DMS 273 (cell line): ENCODE results near the gene MTCL1.
"Not testable (repeated sequence)": the region's sequence is repeated elsewhere in the genome, so short reads cannot be mapped to it uniquely, and the experiment has no call there.

Experiments
- DNase-seq: peaks from one replicate; lab custom pipeline; 2025; ENCODE audit not compliant: unreplicated experiment; lab: John Stamatoyannopoulos, UW

Gene MTCL1

GRCh38 chr18:8741532-8741931 lies 36.2 kb downstream of the MTCL1 start:
- DNase-seq, result no peak

DNA sequence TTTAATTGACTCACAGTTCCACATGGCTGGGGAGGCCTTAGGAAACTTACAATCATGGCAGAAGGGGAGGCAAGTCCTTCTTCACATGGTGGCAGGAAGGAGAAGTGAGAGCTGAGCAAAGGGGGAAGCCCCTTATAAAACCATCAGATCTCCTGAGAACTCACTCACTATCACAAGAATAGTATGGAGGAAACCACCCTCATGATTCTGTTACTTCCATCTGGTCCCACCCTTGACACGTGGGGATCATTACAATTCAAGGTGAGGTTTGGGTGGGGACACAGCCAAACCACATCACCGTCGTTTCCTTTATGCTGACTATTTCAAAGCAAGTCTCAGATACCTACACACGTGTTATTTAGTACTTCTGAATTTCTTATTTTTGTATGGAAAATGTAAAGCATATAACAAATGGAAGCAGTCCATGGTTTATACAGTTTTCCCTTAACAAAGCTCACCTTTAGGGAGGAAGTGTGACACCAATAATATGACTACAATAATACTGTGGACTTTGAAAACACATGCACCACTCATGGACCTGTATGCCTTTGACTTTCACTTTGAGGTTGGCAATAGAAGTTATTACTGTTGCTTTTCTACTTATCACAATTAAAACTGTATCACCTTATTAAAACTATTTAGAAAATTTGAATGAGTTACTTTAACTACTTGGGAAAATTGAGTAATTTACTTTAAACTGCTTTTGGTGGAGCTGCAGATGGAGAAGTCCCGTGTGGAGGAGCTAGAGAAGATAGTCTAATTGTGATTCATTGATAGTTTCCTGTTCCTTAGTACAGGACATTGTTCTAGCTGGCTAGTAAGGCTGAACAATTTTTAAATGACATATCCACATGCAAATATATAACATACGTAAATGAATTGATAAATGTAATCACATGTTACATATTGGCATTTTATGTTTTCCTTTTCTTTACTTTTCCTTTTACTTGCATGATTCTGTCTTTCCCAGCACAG lies 37.3 kb downstream of the MTCL1 start:
- DNase-seq, result no peak

DNA sequence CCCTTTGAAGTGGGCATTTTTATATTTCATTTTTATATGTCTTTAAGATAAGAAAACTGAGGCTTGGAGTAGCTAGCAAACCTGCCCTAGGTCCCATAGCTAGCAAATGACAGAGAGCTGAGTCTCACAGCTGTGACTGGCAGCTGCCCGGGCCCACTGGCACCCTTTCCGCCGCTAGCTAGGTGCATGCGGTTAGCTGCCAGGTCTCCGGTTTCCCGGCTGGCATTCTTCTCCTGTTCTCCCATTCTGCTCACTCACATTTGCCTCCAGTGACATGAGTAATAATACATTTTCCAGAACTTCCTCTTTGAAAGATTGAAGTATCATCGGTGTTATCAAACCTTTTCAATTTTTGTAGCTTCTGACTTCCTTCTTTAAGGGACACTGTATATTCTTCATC lies 38.7 kb downstream of the MTCL1 start:
- peak; percentile 73 for DNase-seq

DNA sequence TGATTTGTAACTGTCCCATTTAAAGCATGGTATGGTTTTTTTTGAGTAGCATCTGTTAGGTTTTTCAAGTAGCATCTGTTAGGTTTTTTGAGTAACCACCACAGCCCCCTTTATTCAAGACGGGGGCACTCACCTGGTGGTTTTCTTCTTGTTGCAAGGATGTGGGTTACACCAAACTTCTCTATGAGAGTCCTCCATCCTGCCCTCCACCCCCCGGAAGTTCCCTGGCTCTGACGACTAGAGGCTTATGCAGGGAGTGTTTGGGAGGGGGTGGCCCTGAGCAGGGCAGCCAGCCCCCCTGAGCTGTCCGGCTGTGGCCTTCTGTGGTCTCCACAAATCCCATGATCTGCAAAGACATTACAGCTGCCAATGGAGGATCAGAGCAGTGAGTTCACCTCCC lies 39.3 kb downstream of the MTCL1 start:
- no peak for DNase-seq

DNA sequence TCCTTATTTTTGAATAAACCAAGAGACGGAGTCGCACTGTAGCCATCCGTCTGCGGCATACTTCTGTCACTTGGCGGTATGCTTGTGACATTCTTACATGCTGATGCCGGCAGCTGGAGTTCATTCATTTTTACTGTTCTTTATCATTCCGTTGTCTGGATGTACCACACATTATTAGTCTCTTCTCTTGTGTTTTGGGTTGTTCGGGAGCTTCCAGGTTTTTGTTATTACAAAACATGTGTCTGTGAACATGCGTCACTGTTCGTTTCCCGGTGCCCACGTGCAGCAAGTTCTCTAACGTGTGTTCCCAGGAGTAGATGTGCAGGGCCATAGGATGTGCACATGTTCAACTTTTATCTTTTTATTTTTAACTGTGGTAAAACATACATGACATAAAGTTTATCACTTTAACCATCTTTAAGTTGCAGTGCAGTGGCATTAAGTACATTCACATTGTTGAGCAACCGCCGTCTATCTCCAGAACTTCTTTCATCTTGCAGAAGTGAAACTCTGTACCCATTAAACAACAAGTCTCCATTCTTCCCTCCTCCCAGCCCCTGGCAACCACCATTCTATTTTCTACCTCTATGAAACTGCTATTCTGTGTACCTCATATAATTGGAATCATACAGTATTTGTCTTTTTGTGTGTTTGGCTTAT lies 40.1 kb downstream of the MTCL1 start:
- DNase-seq, result no peak

DNA sequence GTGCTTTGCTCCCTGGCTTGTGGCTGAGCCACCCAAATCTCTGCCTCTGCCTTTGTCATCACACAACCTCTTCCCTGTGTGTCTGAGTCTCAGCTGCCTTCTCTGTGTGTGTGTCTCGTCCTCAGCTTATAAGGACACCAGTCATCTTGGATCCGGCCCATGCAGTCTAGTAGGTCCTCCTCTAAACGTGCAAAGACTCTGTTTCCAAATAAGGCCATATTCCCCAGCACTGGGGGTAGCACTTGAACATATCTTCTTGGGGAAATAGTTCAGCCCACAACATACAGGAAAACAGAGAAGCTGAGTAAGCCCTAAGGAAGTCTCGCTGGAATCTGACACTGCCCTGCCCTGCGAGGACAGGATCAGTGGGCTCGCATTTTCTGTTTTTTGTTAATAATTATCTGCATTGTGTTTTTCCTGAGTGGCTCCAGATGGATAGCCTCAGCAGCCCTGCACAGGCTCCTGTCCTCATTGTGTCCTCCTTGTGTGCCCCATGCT lies 42.1 kb downstream of the MTCL1 start:
- no peak for DNase-seq

GRCh38 chr18:8749492-8749891 lies 44.1 kb downstream of the MTCL1 start:
- DNase-seq, result no peak

DNA sequence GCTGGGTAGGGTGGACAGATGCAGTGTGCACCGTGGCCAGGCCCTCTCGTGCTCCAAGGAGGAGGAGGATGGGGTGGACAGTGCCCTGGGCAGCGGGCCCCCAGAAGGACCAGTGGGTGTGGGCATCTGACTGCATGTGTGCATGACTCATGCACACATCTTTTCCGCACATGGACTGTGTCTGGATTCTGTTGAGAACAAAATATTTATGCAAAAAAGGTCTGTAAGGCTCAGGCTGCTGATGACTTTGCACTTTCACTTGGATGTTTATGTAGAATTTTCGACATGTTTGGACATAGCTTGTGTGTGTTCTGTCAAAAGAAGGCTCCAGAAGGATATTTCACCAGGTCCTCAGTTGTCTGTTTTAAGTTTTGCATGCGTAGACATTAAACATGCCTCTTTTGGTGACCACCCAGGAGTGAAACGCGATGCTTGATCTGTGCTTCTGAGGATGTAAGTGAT lies 45.6 kb downstream of the MTCL1 start:
- DNase-seq, result no peak

- no peak for DNase-seq
These were observed 46.3 kb downstream of the MTCL1 start for GRCh38 chr18:8751692-8752091.

- no peak for DNase-seq
These were observed 47.0 kb downstream of the MTCL1 start for GRCh38 chr18:8752329-8752728.

DNA sequence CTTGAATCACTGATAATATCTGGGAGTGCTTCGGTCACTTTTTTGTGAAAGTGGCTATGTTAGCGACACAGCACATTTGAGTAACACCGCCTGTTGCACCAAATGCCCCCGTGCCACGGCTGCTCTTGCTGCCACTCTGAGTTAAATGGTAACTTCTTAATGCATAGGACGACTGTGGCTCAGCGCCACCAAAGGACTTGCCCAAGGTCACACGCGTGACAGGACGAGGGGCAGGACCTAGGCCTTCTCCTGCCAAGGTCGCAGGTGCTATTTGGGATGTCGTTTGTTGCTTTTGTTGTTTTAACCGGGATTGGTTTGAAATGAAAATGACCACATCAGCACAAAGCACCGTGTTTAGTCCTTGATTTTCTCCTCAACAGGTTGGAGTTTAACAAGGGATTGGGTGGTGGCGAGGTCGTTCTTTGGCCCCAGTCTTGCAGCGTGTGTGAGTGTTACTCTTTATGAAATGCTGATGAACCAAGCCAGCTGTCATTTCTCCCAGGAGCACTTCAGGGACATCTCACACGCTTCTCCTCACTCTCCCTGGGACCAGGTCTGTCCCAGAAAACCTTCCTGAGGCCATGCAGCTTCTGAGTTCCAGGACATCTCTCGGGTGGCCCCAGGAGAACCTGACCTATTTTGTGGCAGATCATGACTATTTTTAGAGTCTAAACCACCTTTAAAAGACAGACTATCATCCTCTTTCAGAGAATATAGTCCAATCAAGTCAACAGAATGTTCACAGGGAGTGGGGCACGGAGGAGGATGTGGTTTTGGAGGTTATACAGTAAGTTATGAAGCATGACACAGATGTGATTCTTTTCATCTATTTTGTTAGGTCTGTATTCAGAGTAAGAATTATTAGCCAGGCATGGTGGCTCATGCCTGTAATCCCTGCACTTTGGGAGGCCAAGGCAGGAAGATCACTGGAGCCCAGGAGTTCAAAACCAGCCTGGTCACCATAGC lies 49.9 kb downstream of the MTCL1 start:
- DNase-seq, result no peak

GRCh38 chr18:8756571-8756970 lies 51.2 kb downstream of the MTCL1 start:
- DNase-seq, result no peak

GRCh38 chr18:8757396-8757997 lies 52.1 kb downstream of the MTCL1 start:
- DNase-seq, result no peak

DNA sequence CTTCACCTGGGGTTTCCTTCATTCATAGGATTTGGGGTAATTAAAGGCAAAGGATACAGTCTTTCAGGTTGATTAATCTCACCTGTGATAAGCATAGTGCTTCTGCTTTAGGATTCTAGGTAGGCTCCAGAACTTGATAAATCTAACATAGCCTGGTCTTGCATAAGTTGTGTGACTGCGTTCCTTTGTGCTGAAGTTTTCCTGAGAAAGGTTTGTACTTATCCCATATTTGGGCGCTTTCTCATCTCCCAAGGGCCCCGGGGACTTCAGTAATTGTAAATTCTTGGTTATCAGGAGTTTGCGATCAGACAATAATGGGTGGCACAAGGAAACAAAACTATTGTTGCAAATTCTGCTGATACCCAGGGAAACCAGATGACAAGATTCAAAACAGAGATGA lies 53.1 kb downstream of the MTCL1 start:
- DNase-seq, result no peak

GRCh38 chr18:8760984-8761383 lies 55.6 kb downstream of the MTCL1 start:
- DNase-seq, result no peak

DNA sequence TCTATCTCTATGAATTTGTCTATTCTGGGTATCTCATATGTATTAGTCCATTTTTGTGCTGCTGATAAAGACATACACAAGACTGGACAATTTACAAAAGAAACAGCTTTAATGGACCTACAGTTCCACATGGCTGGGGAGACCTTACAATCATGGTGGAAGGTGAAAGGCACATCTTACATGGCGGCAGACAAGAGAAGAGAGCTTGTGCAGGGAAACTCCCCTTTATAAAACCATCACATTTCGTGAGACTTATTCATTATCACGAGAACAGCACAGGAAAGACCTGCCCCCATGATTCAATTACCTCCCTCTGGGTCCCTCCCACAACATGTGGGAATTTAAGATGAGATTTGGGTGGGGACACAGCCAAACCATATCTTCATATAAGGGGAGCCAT lies 56.2 kb downstream of the MTCL1 start:
- DNase-seq, result not testable (repeated sequence)

GRCh38 chr18:8762968-8763367 lies 57.6 kb downstream of the MTCL1 start:
- no peak for DNase-seq

GRCh38 chr18:8763611-8764010 lies 58.3 kb downstream of the MTCL1 start:
- DNase-seq, result no peak

- DNase-seq, result no peak
These were observed 60.6 kb downstream of the MTCL1 start for GRCh38 chr18:8765783-8766463.
